Brain microvascular endothelial cell (primary cell): ENCODE data around the gene MORC2.
A peak's percentile ranks its signal among the peaks of the same experiment; 100 is the strongest.

Source experiments
- DNase-seq: peaks from one replicate; pipeline ENCODE4 v3.0.0-alpha.2; 2020
- H3K27ac ChIP-seq: fragments of 250-450 bp; sonication (Bioruptor Pico); 2 replicates; pipeline ENCODE4 v1.5.1; 2020; ENCODE audit warnings: mild to moderate bottlenecking, moderate library complexity
- H3K27me3 ChIP-seq: fragments of 250-450 bp; sonication (Bioruptor Pico); replicated peaks from 2 replicates; pipeline ENCODE4 v1.5.1; 2020; ENCODE audit warnings: mild to moderate bottlenecking
- H3K36me3 ChIP-seq: fragments of 250-450 bp; sonication (Bioruptor Pico); replicated peaks from 2 replicates; pipeline ENCODE4 v1.5.1; 2020; ENCODE audit warnings: mild to moderate bottlenecking
- H3K4me3 ChIP-seq: 2 replicates; pipeline ENCODE4 v1.5.1; 2011; ENCODE audit warnings: low read depth, mild to moderate bottlenecking, control low read depth, low read length, moderate library complexity
- in situ Hi-C: cut with HindIII; loops from 2 replicates; pipeline ENCODE4 v1.10.0; 2017; ENCODE audit warnings: low sequenced_read_pairs, low pct_ligation_motif_present
- TF ChIP-seq, protein P1 (sequence below): IDR thresholded peaks from 2 replicates; pipeline ENCODE4 v1.5.1; 2011; ENCODE audit warnings: low read depth, mild to moderate bottlenecking, moderate library complexity, low read length, control low read depth, inconsistent platforms; ENCODE audit errors: missing control alignments

MORC2 gene

DNA sequence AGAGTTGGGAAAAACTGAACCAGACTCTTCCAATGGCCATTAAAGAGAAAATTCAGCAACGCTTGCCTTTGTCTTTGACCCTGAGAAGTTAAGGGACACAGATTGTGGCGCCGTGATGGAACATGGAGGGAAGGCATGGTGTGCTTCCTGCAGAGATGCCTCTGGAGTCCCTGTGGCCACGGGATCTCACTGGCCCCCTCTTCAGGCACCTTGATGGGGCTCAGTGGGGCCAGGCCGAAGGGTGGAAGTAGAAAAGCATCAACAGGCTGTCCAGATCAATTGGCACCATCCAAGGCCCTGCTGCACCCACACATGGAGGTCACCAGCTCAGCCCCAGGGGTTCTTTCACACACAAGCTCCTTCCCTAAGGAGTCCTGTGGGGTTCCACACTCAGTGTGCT lies 42.9 kb downstream of the MORC2 start:
- Histone ChIP-seq H3K4me3 (no peak overlapping the region), H3K36me3 (peaks cover 39% of the 10 kb centered on the region)

DNA sequence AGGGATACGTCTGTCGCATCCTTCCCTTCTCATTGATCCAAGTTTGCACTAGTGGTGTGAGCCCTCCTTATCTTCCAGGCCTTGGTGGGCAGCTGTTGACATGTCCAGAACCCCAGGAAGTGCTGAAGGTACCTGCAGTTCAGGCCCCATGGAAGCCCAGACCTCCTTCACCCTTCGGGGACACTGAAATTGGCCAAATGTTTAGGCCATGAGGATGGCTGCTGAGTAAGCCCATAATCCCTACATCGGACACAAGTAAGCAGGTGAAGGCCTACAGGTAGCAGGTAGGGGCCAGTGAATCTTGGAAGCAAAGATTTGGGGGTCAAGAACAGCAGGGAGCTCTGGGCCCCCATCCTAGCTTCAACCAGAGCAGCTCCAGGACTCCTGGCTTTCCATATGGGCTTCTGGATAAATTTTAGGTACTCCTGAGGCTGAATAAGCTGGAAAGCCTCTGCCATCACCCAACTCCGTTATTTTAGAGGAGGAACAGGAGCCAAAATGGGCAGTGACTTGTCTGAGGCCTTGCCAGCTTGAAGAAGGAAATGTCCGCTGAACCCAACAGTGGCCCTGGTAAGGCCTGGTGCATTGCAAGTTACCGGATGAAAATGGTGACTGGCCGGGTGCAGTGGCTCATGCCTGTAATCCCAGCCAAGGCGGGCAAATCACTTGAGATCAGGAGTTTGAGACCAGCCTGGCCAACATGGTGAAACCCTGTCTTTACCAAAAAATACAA lies 45.2 kb downstream of the MORC2 start:
- DNase-seq: no peak
- TF ChIP-seq, protein P1, sequence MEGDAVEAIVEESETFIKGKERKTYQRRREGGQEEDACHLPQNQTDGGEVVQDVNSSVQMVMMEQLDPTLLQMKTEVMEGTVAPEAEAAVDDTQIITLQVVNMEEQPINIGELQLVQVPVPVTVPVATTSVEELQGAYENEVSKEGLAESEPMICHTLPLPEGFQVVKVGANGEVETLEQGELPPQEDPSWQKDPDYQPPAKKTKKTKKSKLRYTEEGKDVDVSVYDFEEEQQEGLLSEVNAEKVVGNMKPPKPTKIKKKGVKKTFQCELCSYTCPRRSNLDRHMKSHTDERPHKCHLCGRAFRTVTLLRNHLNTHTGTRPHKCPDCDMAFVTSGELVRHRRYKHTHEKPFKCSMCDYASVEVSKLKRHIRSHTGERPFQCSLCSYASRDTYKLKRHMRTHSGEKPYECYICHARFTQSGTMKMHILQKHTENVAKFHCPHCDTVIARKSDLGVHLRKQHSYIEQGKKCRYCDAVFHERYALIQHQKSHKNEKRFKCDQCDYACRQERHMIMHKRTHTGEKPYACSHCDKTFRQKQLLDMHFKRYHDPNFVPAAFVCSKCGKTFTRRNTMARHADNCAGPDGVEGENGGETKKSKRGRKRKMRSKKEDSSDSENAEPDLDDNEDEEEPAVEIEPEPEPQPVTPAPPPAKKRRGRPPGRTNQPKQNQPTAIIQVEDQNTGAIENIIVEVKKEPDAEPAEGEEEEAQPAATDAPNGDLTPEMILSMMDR: no peak
- Histone ChIP-seq H3K27me3 (no peaks in the 10 kb centered on the region), H3K27ac (no peak overlapping the region), H3K4me3 (no peak overlapping the region), H3K36me3 (peaks cover 21% of the 10 kb centered on the region)
- in situ Hi-C loops: no loop called here

More for the DNA sequence above, 42.9 kb downstream of the MORC2 start:
- in situ Hi-C loops: no loop called here
- Histone ChIP-seq H3K27me3 (no peaks in the 10 kb centered on the region), H3K27ac (no peak overlapping the region)
- TF ChIP-seq, protein P1: no peak
- DNase-seq: no peak

DNA sequence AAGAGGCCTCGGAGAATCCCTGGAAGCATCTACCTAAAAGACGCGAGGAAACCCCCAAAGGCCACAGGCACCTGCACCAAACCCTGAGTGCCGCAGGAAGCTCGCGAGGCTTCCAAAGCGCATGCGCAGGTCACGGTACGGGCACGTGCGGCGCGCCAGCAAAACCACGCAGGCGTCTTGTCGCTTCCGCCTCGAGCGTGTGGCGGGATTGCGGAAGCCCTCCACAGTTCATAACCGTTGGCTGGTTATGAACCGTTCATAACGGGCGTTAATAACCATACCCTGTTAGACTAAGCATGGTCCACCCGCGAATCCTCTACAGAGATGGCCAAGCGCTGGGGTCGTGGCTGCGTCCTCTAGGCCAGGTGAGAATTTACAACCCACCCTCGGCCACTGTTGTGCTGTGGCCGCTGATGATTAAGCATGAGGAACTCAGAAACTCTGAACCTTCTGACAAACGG lies 46.4 kb downstream of the MORC2 start:
- Histone ChIP-seq H3K27me3 (no peaks in the 10 kb centered on the region), H3K27ac (no peak overlapping the region), H3K4me3 (peak overlapping the region; percentile 36), H3K36me3 (peaks cover 10% of the 10 kb centered on the region)
- in situ Hi-C loops: no loop called here
- peak; percentile 11 for DNase-seq
- TF ChIP-seq, protein P1: no peak

DNA sequence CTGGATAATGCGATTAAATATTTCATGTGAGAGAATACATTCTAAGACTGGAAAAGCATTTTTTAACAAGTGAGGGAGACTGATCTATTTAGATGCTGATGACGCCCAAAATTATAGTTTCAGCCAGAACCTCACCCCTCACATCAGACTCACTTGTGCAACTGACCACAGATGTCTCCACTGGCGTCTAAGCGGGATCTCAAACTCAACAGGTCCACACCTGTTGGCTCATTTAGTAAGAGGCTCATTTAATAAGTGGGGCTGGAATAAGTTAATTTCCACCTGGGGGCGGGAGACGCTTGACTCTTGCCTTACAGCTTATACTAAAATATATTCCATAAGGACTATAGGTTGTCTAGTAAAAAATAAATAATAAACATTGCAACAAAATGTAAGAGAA lies 47.5 kb downstream of the MORC2 start:
- in situ Hi-C loops: no loop called here
- TF ChIP-seq, protein P1: no peak
- no peak for DNase-seq
- Histone ChIP-seq H3K4me3 (no peak overlapping the region), H3K36me3 (peaks cover 3% of the 10 kb centered on the region), H3K27ac (no peak overlapping the region), H3K27me3 (no peaks in the 10 kb centered on the region)

DNA sequence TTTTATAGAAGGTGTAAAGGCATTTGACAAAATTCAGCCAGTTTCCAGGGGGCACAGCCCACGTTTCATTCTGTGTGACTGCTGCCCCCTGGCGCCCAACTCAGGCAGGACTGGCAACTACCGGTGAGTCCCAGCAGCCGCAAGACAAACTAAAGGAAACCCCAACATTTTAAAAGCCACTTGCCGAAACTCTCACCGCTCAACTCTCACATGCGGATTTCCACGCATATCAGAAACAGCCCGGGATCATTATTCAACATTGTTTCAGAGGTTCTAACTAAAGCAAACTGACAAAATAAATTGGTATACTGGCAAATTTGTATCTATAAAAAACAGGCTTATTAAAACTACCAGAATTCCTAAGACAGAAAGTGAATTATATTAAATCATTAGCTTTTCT lies 48.2 kb downstream of the MORC2 start:
- H3K36me3 ChIP-seq: peaks cover 3% of the 10 kb centered on the region
- no peaks in the 10 kb centered on the region for H3K27me3 ChIP-seq
- H3K4me3 ChIP-seq: no peak overlapping the region
- H3K27ac ChIP-seq: no peak overlapping the region
- TF ChIP-seq, protein P1: peak; percentile 94
- peak; percentile 60 for DNase-seq
- in situ Hi-C loops: no loop called here

DNA sequence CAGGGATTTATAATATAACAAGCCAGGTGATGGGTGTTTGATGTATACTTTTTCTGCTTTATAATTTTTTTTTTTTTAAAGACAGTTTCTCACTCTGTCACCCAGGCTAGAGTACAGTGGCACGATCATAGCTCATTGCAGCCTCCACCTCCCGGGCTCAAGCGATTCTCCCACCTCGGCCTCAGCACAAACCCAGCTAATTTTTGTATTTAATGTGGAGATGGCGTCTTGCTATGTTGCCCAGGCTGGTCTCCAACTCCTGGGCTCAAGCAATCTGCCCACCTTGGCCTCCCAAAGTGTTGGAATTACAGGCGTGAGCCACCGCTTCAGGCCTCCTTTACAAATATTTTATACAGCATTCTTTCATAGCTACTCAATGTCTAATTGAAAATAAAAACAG lies 48.6 kb downstream of the MORC2 start:
- no peaks in the 10 kb centered on the region for H3K36me3 ChIP-seq
- H3K27me3 ChIP-seq: no peaks in the 10 kb centered on the region
- no peak overlapping the region for H3K4me3 ChIP-seq
- TF ChIP-seq, protein P1: no peak
- DNase-seq: no peak
- no peak overlapping the region for H3K27ac ChIP-seq
- in situ Hi-C loops: no loop called here
